ENCODE measurements around the gene TEKT5.
"Not testable (repeated sequence)": the region's sequence is repeated elsewhere in the genome, so short reads cannot be mapped to it uniquely, and the experiment has no call there.

Gene TEKT5

GRCh38 chr16:10624527-10624926, 70.2 kb downstream of the TEKT5 start:
- DNase-seq: no peak
- no peaks in the 10 kb centered on the region for H3K27me3 ChIP-seq
- TF ChIP-seq CTCF (IDR thresholded peaks at IDR 0.05; ENCODE audit: low read depth, low read length): no peak

GRCh38 chr16:10623059-10623458, 71.7 kb downstream of the TEKT5 start:
- no peak for DNase-seq
- Histone ChIP-seq H3K27me3 (no peaks in the 10 kb centered on the region), H3K4me3 (ENCODE audit: low read depth, low read length) (no peak overlapping the region), H3K36me3 (no peaks in the 10 kb centered on the region), H3K9me3 (no peaks in the 10 kb centered on the region), H3K4me1 (peaks cover 11% of the 10 kb centered on the region)
- no peak for TF ChIP-seq CTCF (IDR thresholded peaks at IDR 0.05; ENCODE audit: low read depth, low read length)

More at GRCh38 chr16:10624527-10624926, 70.2 kb downstream of the TEKT5 start:
- H3K4me1 ChIP-seq: peaks cover 4% of the 10 kb centered on the region
- no peaks in the 10 kb centered on the region for H3K9me3 ChIP-seq
- H3K4me3 ChIP-seq (ENCODE audit: low read depth, low read length): no peak overlapping the region
- H3K36me3 ChIP-seq: no peaks in the 10 kb centered on the region

- Histone ChIP-seq H3K4me3 (ENCODE audit: low read depth, low read length) (no peak overlapping the region), H3K36me3 (no peaks in the 10 kb centered on the region), H3K4me1 (peaks cover 18% of the 10 kb centered on the region), H3K27me3 (no peaks in the 10 kb centered on the region), H3K9me3 (no peaks in the 10 kb centered on the region)
- TF ChIP-seq CTCF (IDR thresholded peaks at IDR 0.05; ENCODE audit: low read depth, low read length): no peak
- DNase-seq: no peak
Measured at GRCh38 chr16:10622036-10622921, 72.5 kb downstream of the TEKT5 start.

- not testable (repeated sequence) for H3K9me3 ChIP-seq; H3K27me3 ChIP-seq; H3K4me3 ChIP-seq (ENCODE audit: low read depth, low read length); H3K36me3 ChIP-seq; DNase-seq
- H3K4me1 ChIP-seq: peaks cover 24% of the 10 kb centered on the region
Measured at GRCh38 chr16:10621216-10621949, 73.3 kb downstream of the TEKT5 start.

GRCh38 chr16:10620120-10620519, 74.6 kb downstream of the TEKT5 start:
- Histone ChIP-seq H3K27me3 (no peaks in the 10 kb centered on the region), H3K4me1 (peaks cover 24% of the 10 kb centered on the region), H3K4me3 (ENCODE audit: low read depth, low read length) (peak overlapping the region; percentile 12), H3K36me3 (no peaks in the 10 kb centered on the region), H3K9me3 (no peaks in the 10 kb centered on the region)
- TF ChIP-seq CTCF (IDR thresholded peaks at IDR 0.05; ENCODE audit: low read depth, low read length): no peak
- DNase-seq: no peak

GRCh38 chr16:10619271-10619849, 75.4 kb downstream of the TEKT5 start:
- peak; percentile 82 for DNase-seq
- no peak for TF ChIP-seq CTCF (IDR thresholded peaks at IDR 0.05; ENCODE audit: low read depth, low read length)

More at GRCh38 chr16:10619271-10619849, 75.4 kb downstream of the TEKT5 start:
- Histone ChIP-seq H3K4me3 (ENCODE audit: low read depth, low read length) (peak overlapping the region; percentile 24), H3K36me3 (no peaks in the 10 kb centered on the region), H3K4me1 (peaks cover 24% of the 10 kb centered on the region), H3K9me3 (no peaks in the 10 kb centered on the region), H3K27me3 (no peaks in the 10 kb centered on the region)

Measured in BE2C (cell line).